Heart left ventricle (tissue), 13 donors: ENCODE results near the gene ARF4.

Source experiments
- POLR2A ChIP-seq, 2 donors: fragments of 450-650 bp; IDR thresholded peaks; one replicate each; pipeline ENCODE4 v1.6.1; 2017; ENCODE audit warnings: antibody characterized with exemption in 2 of 2, mild to moderate bottlenecking in 2 of 2, moderate library complexity in 2 of 2
- TF ChIP-seq, protein P1 (sequence below), 12 donors: fragments of 200-600 bp; sonication (generic) in 4 of 12; IDR thresholded peaks; one replicate each; pipeline versions ENCODE4 v1.5.0 to v1.8.0; 2018 to 2022; ENCODE audit warnings: antibody characterized with exemption in 12 of 12, mild to moderate bottlenecking in 5 of 12
- donor health status: ischemic (EF 13 %, LVEDD 7.1; RV severe dilation, severe dysfunction).
- donor health status: DM: no; HTN: yes; CAD: no.
- donor health status: DM: no; HTN: no; CAD: no.
- donor health status: ischemic (EF 25% LVEDD 6.9; RV normal size, moderate dysfunction).
- donor health status: ischemic (EF 25% LVEDD 5.7; RV mildly dilated, moderate dysfunction).
- donor health status: ischemic (EF 35%, LVEDD 5.7; RV mildly dilated, moderate dysfunction).
- donor health status: nonischemic (EF 11% LVEDD 7.7; RV severe dilation, severe dysfunction).
- donor health status: DM: yes; HTN: yes; CAD: no.
- donor health status: PGD.
- donor health status: ischemic (EF 29% LVEDD 5.4; RV normal size, mild dysfunction).
- donor health status: nonischemic (EF 23%, LVEDD 6.1; RV moderate dilation, normal function).

DNA sequence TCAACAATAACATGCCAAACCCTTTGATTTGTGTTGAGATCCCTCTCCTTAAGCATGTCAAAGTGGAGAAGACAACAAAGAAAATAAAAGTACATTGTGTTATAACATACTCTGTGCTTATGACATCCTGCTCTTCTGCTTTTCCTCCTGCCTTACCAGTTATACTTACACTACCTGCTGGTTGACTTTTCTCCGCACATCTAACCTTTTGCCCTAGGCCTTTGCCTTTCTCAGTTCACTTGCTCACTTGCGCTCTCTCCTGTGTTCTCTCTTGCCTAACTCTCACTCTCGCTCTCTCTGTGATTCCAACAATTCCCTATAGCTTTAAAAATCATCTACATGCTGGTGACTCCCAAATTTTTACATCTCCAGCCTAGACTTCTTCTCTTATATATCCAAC, 58.7 kb downstream of the ARF4 start:
- TF ChIP-seq, protein P1, sequence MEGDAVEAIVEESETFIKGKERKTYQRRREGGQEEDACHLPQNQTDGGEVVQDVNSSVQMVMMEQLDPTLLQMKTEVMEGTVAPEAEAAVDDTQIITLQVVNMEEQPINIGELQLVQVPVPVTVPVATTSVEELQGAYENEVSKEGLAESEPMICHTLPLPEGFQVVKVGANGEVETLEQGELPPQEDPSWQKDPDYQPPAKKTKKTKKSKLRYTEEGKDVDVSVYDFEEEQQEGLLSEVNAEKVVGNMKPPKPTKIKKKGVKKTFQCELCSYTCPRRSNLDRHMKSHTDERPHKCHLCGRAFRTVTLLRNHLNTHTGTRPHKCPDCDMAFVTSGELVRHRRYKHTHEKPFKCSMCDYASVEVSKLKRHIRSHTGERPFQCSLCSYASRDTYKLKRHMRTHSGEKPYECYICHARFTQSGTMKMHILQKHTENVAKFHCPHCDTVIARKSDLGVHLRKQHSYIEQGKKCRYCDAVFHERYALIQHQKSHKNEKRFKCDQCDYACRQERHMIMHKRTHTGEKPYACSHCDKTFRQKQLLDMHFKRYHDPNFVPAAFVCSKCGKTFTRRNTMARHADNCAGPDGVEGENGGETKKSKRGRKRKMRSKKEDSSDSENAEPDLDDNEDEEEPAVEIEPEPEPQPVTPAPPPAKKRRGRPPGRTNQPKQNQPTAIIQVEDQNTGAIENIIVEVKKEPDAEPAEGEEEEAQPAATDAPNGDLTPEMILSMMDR (IDR thresholded peaks at IDR 0.05), result no peak
- no peak for TF ChIP-seq POLR2A (IDR thresholded peaks at IDR 0.05)
